HG03060 (cell line): Measurements from ENCODE around the gene SPINK6.

Source experiments
- ATAC-seq: cut with Tn5 transposase; IDR thresholded peaks from one replicate; pipeline ENCODE4 v1.9.1; 2021; ENCODE audit warnings: low read depth, moderate number of reproducible peaks; ENCODE audit not compliant: unreplicated experiment

SPINK6 gene

DNA sequence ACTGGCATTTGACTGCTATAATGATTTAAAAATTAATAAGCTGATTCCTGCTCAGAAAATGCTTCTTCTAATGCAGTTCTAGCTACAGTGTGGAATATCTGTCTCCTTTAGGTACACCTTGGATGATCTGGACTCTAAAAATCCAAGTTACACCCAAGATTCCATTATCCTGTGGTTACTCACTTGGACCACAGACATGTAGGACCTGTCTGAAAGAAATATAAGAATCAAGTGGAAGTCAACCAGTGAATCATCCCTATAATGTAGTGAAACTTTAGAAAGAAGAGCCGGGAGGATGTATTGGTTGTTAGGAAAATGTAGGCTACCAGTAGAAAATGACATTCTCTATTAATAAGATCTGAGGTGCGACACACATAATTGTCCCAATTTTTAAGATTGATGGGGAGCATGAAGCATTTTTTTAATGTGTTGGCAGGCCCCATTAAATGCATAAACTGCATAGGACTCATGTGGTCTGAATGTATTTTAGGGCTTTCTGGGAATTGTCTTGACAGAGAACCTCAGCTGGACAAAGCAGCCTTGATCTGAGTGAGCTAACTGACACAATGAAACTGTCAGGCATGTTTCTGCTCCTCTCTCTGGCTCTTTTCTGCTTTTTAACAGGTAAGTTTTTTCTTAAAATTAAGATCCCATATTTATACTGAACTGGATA, at the start of gene SPINK6:
TSS of gene SPINK6 (plus strand) at position 512 of the 673 bp plus-strand sequence. CDS start at position 567, 55 bp downstream.
- no peak for ATAC-seq

DNA sequence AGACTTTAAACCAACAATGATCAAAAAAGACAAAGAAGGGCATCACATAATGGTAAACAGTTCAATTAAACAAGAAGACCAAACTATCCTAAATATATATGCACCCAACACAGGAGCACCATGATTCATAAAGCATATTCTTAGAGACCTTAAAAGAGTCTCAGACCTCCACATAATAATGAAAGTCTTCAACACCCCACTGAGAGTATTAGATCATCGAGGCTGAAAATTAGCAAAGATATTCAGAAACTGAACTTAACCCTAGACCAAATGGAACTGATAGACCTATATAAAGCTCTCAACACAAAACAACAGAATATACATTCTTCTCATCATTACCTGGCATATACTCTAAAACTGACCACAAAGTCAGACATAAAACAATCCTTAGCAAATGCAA, 46.2 kb upstream of the SPINK6 start:
- no peak for ATAC-seq

DNA sequence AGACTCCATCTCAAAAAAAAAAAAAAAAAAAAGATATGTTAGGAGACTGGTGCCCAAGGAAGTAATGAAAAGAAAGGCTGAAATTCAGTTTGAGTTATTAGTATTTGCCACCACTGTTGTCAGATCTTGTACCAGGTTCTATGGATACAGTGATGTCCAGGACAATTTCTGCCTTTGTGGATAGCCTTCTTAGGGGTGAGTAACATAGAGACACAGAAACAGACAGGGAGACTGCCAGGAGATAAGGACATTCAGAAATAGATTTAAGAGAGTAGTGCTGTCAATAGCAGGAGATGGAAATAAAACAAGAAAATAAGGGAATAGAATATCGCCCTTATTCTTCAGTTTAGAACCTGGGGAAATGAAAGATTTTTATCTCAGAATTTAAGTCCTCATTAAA, 40.8 kb upstream of the SPINK6 start:
- no peak for ATAC-seq

DNA sequence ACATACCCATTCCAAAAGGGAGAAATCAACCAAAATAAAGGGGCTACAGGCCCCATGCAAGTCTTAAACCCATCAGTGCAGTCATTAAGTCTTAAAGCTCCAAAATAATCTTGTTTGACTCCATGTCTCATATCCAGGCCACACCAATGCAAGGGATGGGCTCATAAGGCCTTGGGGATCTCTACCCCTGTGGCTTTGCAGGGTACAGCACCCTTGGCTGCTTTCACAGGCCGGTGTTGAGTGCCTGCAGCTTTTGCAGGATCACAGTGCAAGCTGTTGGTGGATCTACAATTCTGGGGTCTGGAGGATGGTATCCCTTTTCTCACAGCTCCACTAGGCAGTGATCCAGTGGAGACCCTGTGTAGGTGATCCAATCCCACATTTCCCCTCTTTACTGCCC, 39.5 kb upstream of the SPINK6 start:
- ATAC-seq = no peak

GRCh38 chr5:148166550-148167283, 36.1 kb upstream of the SPINK6 start:
- ATAC-seq = no peak

DNA sequence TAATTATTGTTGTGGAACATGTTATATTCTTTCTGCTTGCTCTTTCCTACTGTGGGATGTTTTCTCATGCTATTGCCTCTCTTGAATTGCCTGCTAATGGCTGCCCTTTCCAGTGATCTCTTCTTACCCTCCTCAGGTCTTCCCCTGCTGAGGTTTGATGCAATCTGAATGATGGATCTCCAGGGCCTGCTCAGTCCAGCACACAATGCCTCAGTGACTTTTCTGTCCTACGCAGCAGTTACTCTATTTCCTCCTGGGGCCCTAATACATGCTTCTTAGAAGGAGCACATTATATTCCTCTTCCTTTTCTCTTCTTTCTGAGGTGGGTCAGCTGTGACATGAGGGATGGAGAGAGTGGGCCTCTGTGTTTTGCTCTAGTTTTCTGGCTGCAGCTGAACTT, 34.6 kb upstream of the SPINK6 start, which contains the start of gene SPINK14:
TSS of gene SPINK14 (plus strand) at position 301 of the 400 bp plus-strand sequence. CDS start 1,187 bp downstream, outside the sequence.
- ATAC-seq = no peak

- no peak for ATAC-seq
Measured at GRCh38 chr5:148172377-148172776, 30.5 kb upstream of the SPINK6 start.

GRCh38 chr5:148176480-148176879, 26.4 kb upstream of the SPINK6 start:
- no peak for ATAC-seq

DNA sequence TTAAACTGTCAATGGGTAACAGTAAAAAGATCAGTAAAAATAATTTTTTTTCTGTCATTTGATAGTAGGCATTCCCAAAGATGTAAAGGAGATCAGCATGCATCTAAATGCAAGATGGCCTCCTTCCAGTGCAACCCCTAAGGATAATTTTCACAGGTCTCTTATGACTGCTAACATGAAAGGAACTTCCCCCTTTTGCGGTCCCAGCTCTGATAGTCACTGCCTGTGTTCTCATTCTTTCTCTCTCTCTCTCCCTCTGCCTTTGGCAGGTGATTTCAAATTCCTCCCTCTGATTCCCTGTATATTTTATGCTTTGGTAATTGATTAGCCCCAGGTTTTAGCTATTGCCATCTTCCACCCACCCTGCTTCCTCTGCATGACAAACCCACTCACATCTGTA, 25.6 kb upstream of the SPINK6 start:
- ATAC-seq = no peak

DNA sequence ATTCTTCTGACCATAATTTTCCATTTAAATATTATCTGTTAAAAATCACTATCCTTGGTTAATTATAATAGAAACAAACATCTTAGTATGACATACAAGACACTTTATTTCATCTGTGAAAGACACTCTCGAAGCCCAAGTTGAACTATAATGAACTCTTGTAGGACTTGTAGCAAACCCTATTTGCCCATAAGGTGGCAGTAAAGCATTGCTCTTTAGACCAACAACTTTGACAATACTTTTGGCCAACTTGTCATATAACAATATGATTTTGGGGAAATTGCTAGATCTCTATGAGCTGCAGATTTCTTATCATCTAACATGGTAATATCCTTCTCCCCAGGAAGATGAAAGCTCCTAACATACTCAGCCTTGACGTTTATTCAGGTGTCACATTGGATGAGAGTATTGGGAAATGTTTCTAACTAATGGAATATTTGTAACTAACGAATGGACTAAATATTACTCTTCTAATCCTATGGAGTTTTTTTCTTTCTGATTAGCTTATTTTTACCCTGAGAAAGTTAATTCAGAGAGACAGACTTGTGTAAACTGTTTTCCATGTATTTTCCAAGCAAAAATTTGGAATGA, 23.5 kb upstream of the SPINK6 start:
- ATAC-seq = no peak

GRCh38 chr5:148186248-148187003, 16.4 kb upstream of the SPINK6 start:
- peak; percentile 86 for ATAC-seq

- ATAC-seq = no peak
Measured at GRCh38 chr5:148191010-148191409, 11.8 kb upstream of the SPINK6 start.

DNA sequence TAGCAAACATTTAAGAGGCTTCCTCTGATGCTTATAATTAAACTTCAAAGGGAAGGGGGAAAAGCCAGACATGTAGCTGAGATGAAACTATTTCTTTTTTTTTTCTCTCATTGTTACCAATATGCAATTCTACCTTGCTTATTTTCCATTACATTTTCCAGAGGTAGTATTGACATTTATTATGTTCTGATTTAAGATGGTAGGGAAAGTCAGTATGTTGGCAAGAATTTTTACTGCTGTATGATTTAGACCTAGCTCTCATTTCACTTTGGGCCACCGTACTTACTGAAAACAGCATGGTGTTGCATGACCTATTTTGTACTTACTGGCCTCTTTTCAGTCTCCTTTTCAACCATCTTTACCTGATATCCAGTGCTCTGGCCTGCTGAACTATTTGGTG, 9.6 kb upstream of the SPINK6 start:
- no peak for ATAC-seq

- no peak for ATAC-seq
Measured at GRCh38 chr5:148201151-148201550, 1.7 kb upstream of the SPINK6 start.

- ATAC-seq = no peak
Measured at GRCh38 chr5:148205044-148205806, 2.4 kb downstream of the SPINK6 start.

GRCh38 chr5:148205865-148206264, 3.0 kb downstream of the SPINK6 start:
- ATAC-seq = no peak

- no peak for ATAC-seq
Measured at GRCh38 chr5:148206620-148207019, 3.8 kb downstream of the SPINK6 start.

- ATAC-seq = no peak
Measured at GRCh38 chr5:148208226-148208625, 5.4 kb downstream of the SPINK6 start.

DNA sequence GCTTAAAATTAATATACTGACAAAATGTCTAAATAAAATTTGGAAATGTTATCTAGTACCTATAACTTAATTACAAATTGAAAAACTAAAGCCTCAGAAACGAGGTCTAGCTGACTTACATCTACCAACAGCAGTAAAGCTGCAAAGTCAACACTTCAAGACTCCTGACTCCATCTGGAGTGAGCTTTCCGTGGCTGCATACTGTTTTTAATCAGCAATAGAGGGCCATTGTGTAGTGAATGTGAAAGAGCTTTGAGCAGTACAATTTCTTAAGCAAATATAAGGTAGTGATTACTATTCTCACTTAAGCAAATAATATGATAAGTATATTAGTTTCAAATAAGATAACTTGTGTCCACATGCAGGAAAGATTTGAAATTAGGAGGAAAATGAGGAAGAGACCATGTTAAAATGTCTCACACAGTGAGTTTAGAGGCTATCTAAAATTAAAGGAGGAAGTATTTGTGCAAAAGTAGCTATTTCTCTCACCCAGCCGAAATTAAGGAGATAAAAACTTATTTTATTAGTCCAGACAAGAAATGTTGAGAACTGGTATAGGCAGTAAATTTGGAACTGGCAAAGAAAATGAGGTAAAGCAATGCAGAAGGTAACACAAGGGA, 6.4 kb downstream of the SPINK6 start:
- no peak for ATAC-seq
